ENCODE data around the gene LRRC45. TPM values are rescaled to one million over a fixed set of nuclear protein-coding genes. Genes with fewer than 3 reads are reported as not detected.

LRRC45 gene
- total RNA-seq, 1 experiment from 2014 or later, result 38.1 TPM

DNA sequence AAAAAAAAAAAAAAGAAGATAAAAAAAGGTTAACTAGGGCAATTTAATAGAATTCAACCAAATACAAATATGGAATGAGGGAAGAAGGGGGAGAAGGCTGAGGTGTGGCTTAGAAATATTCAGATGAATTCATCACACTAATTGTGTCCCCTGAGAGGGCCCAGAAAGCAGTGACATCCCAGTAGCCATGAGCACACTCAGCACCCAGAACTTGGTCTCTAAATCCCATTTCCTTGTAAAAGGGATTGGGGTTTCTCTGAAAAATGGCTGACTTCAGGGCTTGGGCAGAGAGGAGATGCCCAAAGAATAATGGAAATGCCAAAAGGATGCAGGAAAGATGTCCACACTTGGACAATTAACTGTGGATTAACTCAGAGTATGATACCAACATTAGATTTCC, 49.7 kb upstream of the LRRC45 start:
- peaks cover 3% of the 10 kb centered on the region; the same call in 1 of the 2 replicates for H3K4me1 Mint-ChIP-seq
- peaks cover 4% of the 10 kb centered on the region; the same call in 1 of the 2 replicates for H3K36me3 Mint-ChIP-seq
- CTCF ChIA-PET, result no interaction called here
- H3K9me3 Mint-ChIP-seq, result peaks cover 19% of the 10 kb centered on the region
- TF ChIP-seq NFYB (CRISPR knock-in tag; conservative IDR thresholded peaks at IDR 0.05; ENCODE audit: low read depth) (no peak), NFATC4 (CRISPR knock-in tag; IDR thresholded peaks at IDR 0.05) (no peak), PRRX2 (CRISPR knock-in tag; IDR thresholded peaks at IDR 0.05) (no peak), ZNF416 (CRISPR knock-in tag; IDR thresholded peaks at IDR 0.05) (no peak), NR1H2 (CRISPR knock-in tag; IDR thresholded peaks at IDR 0.05) (no peak), RELA (CRISPR knock-in tag; IDR thresholded peaks at IDR 0.05; ENCODE audit: borderline replicate concordance) (no peak), SP1 (CRISPR knock-in tag; conservative IDR thresholded peaks at IDR 0.05) (no peak), FOXJ3 (CRISPR knock-in tag; IDR thresholded peaks at IDR 0.05; ENCODE audit: borderline replicate concordance) (no peak), NR2C2 (CRISPR knock-in tag; IDR thresholded peaks at IDR 0.05) (no peak), MXD4 (CRISPR knock-in tag; IDR thresholded peaks at IDR 0.05; ENCODE audit: borderline replicate concordance) (no peak), GABPB1 (CRISPR knock-in tag; IDR thresholded peaks at IDR 0.05) (no peak), SOX15 (CRISPR knock-in tag; IDR thresholded peaks at IDR 0.05) (no peak), EMX1 (CRISPR knock-in tag; IDR thresholded peaks at IDR 0.05) (no peak), ESRRA (CRISPR knock-in tag; IDR thresholded peaks at IDR 0.05; ENCODE audit: borderline replicate concordance) (no peak), FOXP1 (CRISPR knock-in tag; IDR thresholded peaks at IDR 0.05; ENCODE audit: borderline replicate concordance) (no peak)
- TF ChIP-seq, protein P1, sequence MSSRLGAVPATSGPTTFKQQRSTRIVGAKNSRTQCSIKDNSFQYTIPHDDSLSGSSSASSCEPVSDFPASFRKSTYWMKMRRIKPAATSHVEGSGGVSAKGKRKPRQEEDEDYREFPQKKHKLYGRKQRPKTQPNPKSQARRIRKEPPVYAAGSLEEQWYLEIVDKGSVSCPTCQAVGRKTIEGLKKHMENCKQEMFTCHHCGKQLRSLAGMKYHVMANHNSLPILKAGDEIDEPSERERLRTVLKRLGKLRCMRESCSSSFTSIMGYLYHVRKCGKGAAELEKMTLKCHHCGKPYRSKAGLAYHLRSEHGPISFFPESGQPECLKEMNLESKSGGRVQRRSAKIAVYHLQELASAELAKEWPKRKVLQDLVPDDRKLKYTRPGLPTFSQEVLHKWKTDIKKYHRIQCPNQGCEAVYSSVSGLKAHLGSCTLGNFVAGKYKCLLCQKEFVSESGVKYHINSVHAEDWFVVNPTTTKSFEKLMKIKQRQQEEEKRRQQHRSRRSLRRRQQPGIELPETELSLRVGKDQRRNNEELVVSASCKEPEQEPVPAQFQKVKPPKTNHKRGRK (CRISPR knock-in tag; IDR thresholded peaks at IDR 0.05; ENCODE audit: borderline replicate concordance), result no peak
- TF ChIP-seq, protein P2, sequence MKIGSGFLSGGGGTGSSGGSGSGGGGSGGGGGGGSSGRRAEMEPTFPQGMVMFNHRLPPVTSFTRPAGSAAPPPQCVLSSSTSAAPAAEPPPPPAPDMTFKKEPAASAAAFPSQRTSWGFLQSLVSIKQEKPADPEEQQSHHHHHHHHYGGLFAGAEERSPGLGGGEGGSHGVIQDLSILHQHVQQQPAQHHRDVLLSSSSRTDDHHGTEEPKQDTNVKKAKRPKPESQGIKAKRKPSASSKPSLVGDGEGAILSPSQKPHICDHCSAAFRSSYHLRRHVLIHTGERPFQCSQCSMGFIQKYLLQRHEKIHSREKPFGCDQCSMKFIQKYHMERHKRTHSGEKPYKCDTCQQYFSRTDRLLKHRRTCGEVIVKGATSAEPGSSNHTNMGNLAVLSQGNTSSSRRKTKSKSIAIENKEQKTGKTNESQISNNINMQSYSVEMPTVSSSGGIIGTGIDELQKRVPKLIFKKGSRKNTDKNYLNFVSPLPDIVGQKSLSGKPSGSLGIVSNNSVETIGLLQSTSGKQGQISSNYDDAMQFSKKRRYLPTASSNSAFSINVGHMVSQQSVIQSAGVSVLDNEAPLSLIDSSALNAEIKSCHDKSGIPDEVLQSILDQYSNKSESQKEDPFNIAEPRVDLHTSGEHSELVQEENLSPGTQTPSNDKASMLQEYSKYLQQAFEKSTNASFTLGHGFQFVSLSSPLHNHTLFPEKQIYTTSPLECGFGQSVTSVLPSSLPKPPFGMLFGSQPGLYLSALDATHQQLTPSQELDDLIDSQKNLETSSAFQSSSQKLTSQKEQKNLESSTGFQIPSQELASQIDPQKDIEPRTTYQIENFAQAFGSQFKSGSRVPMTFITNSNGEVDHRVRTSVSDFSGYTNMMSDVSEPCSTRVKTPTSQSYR (CRISPR knock-in tag; IDR thresholded peaks at IDR 0.05), result no peak
- TF ChIP-seq, protein P3, sequence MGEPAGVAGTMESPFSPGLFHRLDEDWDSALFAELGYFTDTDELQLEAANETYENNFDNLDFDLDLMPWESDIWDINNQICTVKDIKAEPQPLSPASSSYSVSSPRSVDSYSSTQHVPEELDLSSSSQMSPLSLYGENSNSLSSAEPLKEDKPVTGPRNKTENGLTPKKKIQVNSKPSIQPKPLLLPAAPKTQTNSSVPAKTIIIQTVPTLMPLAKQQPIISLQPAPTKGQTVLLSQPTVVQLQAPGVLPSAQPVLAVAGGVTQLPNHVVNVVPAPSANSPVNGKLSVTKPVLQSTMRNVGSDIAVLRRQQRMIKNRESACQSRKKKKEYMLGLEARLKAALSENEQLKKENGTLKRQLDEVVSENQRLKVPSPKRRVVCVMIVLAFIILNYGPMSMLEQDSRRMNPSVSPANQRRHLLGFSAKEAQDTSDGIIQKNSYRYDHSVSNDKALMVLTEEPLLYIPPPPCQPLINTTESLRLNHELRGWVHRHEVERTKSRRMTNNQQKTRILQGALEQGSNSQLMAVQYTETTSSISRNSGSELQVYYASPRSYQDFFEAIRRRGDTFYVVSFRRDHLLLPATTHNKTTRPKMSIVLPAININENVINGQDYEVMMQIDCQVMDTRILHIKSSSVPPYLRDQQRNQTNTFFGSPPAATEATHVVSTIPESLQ (CRISPR knock-in tag; IDR thresholded peaks at IDR 0.05), result no peak
- TF ChIP-seq, protein P4, sequence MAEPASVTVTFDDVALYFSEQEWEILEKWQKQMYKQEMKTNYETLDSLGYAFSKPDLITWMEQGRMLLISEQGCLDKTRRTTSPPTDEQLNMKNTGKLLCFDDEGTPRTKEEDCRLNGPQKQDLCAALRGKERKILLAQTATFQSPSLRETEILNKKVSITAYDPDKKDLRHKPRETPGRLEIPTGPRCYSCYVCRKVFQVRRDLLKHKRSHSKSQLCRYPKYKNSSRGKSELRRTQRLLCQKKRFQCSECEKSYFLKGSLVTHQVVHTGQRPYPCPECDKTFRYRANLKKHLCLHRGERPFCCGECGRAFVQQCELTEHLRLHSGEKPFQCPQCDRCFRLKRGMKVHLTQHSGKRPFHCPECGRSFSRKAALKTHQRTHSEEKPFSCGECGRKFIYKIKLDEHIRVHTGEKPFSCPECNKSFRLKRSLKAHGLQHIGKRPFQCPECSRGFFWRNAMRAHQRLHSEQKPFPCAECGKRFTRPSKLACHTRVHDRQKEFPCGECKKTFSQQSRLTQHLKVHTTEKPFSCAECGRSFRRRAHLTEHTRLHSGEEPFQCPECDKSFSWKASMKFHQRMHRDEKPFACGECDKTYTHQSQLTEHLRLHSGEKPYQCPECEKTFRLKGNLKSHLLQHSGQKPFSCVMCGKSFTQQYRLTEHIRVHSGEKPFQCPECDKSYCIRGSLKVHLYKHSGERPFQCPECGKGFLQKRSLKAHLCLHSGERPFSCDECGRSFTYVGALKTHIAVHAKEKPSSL (CRISPR knock-in tag; conservative IDR thresholded peaks at IDR 0.05), result no peak
- no peak overlapping the region for H3K27ac Mint-ChIP-seq
- H3K4me3 Mint-ChIP-seq, result no peak overlapping the region
- DNase-seq (ENCODE audit: low spot score) (no peak), ATAC-seq (no peak)
- H3K27me3 Mint-ChIP-seq (ENCODE audit: low read depth), result peaks cover 64% of the 10 kb centered on the region
- POLR2A ChIA-PET, result no interaction called here

Measured in WTC11 (cell line).